Lower leg skin (tissue), 3 donors: ENCODE data around the gene ISCU.
"Not testable (repeated sequence)": the region's sequence is repeated elsewhere in the genome, so short reads cannot be mapped to it uniquely, and the experiment has no call there.

Experiments
- POLR2A ChIP-seq, 2 donors: fragments of 450-650 bp; IDR thresholded peaks; one replicate each; pipeline ENCODE4 v1.6.1; 2016 to 2017; ENCODE audit warnings: antibody characterized with exemption in 2 of 2, mild to moderate bottlenecking in 1 of 2, moderate library complexity in 1 of 2
- TF ChIP-seq, protein P1 (sequence below), 3 donors: fragments of 450-650 bp; IDR thresholded peaks; one replicate each; pipeline ENCODE4 v1.5.1; 2016; ENCODE audit warnings: antibody characterized with exemption in 3 of 3, mild to moderate bottlenecking in 3 of 3, moderate library complexity in 2 of 3

DNA sequence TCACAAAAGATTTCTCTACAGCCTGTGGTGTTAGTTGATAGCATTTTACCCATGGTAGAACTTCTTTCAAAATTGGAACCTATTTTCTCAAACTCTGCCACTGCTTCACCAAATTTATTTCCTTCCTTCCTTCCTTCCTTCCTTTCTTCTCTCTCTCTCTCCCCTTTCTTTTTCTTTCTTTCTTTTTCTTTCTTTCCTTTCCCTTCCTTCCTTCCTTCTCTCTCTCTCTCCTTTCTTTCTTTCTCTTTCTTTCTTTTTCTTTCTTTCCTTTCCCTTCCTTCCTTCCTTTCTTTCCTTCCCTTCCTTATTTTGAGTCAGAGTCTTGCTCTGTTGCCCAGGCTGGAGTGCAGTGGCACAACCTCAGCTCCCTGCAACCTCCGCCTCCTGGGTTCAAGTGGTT lies 11.9 kb downstream of the ISCU start:
- TF ChIP-seq, protein P1, sequence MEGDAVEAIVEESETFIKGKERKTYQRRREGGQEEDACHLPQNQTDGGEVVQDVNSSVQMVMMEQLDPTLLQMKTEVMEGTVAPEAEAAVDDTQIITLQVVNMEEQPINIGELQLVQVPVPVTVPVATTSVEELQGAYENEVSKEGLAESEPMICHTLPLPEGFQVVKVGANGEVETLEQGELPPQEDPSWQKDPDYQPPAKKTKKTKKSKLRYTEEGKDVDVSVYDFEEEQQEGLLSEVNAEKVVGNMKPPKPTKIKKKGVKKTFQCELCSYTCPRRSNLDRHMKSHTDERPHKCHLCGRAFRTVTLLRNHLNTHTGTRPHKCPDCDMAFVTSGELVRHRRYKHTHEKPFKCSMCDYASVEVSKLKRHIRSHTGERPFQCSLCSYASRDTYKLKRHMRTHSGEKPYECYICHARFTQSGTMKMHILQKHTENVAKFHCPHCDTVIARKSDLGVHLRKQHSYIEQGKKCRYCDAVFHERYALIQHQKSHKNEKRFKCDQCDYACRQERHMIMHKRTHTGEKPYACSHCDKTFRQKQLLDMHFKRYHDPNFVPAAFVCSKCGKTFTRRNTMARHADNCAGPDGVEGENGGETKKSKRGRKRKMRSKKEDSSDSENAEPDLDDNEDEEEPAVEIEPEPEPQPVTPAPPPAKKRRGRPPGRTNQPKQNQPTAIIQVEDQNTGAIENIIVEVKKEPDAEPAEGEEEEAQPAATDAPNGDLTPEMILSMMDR (IDR thresholded peaks at IDR 0.05), result not testable (repeated sequence)
- TF ChIP-seq POLR2A (IDR thresholded peaks at IDR 0.05), result not testable (repeated sequence)
